CD8-positive, alpha-beta memory T cell (primary cell): ENCODE results near the gene RBM28. TPM values are rescaled to one million over a fixed set of nuclear protein-coding genes. Genes with fewer than 3 reads are reported as not detected.

Experiments
- CTCF ChIA-PET: fragments of 350-600 bp; sonication (Branson Sonifier 250); formaldehyde crosslinking; loops from one replicate; lab custom pipeline; 2021; ENCODE audit warnings: antibody characterized with exemption; lab: Charles Lee
- POLR2A ChIA-PET: fragments of 350-600 bp; sonication (Branson Sonifier 250); formaldehyde crosslinking; loops from one replicate; lab custom pipeline; 2021; ENCODE audit warnings: antibody characterized with exemption; lab: Charles Lee
- DNase-seq, 5 donors: peaks; one replicate each; pipeline versions ENCODE4 v3.0.0 to v3.0.0-alpha.2; 2020 to 2022; ENCODE audit warnings: mixed read lengths in 1 of 5
- H3K27ac ChIP-seq: one replicate; pipeline ENCODE4 v1.7.0; 2013; ENCODE audit warnings: low read depth, mild to moderate bottlenecking, low read length, moderate library complexity
- H3K27me3 ChIP-seq: 2 replicates; pipeline ENCODE4 v1.7.0; 2013; ENCODE audit warnings: low read length, mild to moderate bottlenecking; ENCODE audit not compliant: insufficient read depth, poor library complexity, severe bottlenecking
- H3K36me3 ChIP-seq: 2 replicates; pipeline ENCODE4 v1.7.0; 2013; ENCODE audit warnings: mild to moderate bottlenecking, low read length, moderate library complexity; ENCODE audit not compliant: insufficient read depth
- H3K4me1 ChIP-seq: 2 replicates; pipeline ENCODE4 v1.7.0; 2013; ENCODE audit warnings: mild to moderate bottlenecking, low read length, moderate library complexity; ENCODE audit not compliant: insufficient read depth
- H3K4me3 ChIP-seq: 2 replicates; pipeline ENCODE4 v1.7.0; 2013; ENCODE audit warnings: mild to moderate bottlenecking, low read length
- H3K9me3 ChIP-seq: 2 replicates; pipeline ENCODE4 v1.7.0; 2013; ENCODE audit warnings: mild to moderate bottlenecking, low read length
- H3K27ac Mint-ChIP-seq, 8 donors: one replicate each; pipeline ENCODE4 v1.8.0; 2020 to 2021; ENCODE audit warnings: mixed read lengths in 8 of 8, mild to moderate bottlenecking in 6 of 8, inconsistent platforms in 3 of 8, moderate library complexity in 3 of 8
- H3K27me3 Mint-ChIP-seq, 2 donors: one replicate each; pipeline ENCODE4 v1.8.0; 2020 to 2021; ENCODE audit warnings: mixed read lengths in 2 of 2, mild to moderate bottlenecking in 1 of 2, moderate library complexity in 1 of 2
- H3K36me3 Mint-ChIP-seq, 3 donors: one replicate each; pipeline ENCODE4 v1.8.0; 2020 to 2021; ENCODE audit warnings: mixed read lengths in 3 of 3, inconsistent platforms in 1 of 3, mild to moderate bottlenecking in 1 of 3
- H3K4me1 Mint-ChIP-seq, 3 donors: one replicate each; pipeline ENCODE4 v1.8.0; 2020 to 2021; ENCODE audit warnings: mixed read lengths in 3 of 3, inconsistent platforms in 1 of 3, mild to moderate bottlenecking in 1 of 3
- H3K4me3 Mint-ChIP-seq, 7 donors: one replicate each; pipeline ENCODE4 v1.8.0; 2020 to 2021; ENCODE audit warnings: mixed read lengths in 7 of 7, mild to moderate bottlenecking in 6 of 7, moderate library complexity in 4 of 7, inconsistent platforms in 2 of 7
- H3K9me3 Mint-ChIP-seq, 5 donors: one replicate each; pipeline ENCODE4 v1.8.0; 2020 to 2022; ENCODE audit warnings: mixed read lengths in 5 of 5, mild to moderate bottlenecking in 3 of 5, moderate library complexity in 2 of 5, inconsistent platforms in 1 of 5
- polyA plus RNA-seq: library from polyadenylated mRNA; unstranded; fragments of 300-500 nt; fragmentation: Illumina TruSeq; gene quantifications from one replicate; pipeline ENCODE4 v1.2.3, GENCODE V29; 2021
- total RNA-seq, 2 experiments: library from RNA; stranded (reverse); gene quantifications; one replicate each; pipeline ENCODE4 v1.2.3, GENCODE V29; 2021

RBM28 gene
- total and polyA plus RNA-seq, 3 experiments from 2014 or later, result 10.0 to 77.8 (median 77.7) TPM

DNA sequence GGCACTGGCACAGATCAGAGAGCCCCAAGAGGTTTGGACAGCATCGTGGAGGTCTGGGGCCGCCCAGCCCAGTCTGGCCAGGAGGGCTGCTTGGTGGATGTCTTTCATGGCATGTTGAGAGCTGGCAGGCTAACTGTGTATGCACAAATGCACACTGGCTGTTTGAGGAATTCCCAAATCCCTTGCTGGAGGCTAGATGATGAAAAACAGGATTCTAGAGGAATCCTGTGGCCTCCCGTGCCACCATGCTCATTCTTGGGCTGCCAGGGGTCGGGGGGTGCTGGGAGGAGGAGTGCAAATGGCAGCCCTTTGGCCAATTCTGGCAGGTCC is 76.1 kb downstream of the RBM28 start:
- H3K27ac ChIP-seq, result no peak overlapping the region
- H3K4me1 Mint-ChIP-seq, result peaks cover 0 to 10% (median 2%) of the 10 kb centered on the region in 3 donors
- no peak overlapping the region for H3K4me3 ChIP-seq
- H3K27ac Mint-ChIP-seq, result peak overlapping the region in 1 of 8 donors; percentile 63
- no peaks in the 10 kb centered on the region for H3K36me3 ChIP-seq
- H3K9me3 ChIP-seq, result no peaks in the 10 kb centered on the region
- H3K4me1 ChIP-seq, result no peaks in the 10 kb centered on the region
- H3K36me3 Mint-ChIP-seq, result peaks cover 0 to 4% (median 0%) of the 10 kb centered on the region in 3 donors
- H3K4me3 Mint-ChIP-seq, result no peak overlapping the region
- ChIA-PET POLR2A (no interaction called here), CTCF (interaction anchor here (0.7 kb wide), 1 partner anchor 15 kb away, joined by 3 read pairs; no protein-coding TSS in a partner anchor)
- no peaks in the 10 kb centered on the region for H3K9me3 Mint-ChIP-seq
- peaks cover 7% of the 10 kb centered on the region for H3K27me3 ChIP-seq
- H3K27me3 Mint-ChIP-seq, result peaks cover 26 to 49% of the 10 kb centered on the region in 2 donors
- no peak for DNase-seq

DNA sequence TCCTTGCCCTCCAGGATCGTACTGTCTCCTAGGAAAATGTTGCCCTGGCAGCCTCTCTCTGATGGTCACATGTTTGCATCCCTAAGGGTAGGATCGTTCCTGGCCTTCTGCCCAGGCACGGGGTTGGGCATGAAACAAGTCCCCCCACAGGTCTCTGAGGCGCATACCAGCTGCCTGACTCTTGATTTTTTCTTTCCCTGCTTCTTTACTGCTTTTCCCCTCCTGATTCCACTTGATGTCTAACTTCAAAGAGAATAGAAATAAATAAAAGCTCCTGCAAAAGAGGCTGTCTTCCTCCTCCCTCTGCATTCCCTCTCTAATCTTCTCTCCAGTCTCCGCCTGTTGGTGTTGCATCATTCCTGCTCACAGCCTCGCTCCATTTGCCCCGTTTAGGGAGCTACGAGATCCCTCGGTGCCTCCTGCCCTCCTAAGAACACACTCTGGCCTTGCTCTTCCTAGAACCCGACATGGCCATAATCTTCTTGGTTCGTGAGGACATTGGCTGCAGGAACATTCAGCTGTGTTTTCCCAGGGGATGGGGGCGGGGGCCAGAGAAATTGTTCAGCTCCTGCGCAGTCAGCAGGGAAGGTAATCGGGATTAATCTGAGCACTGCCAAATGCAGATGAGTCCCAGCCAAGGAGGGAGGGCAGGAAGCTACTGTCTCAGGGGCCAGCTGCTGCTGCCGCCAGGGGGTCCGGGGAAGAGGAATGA is 76.7 kb downstream of the RBM28 start:
- Histone ChIP-seq H3K4me1 (no peaks in the 10 kb centered on the region), H3K36me3 (no peaks in the 10 kb centered on the region), H3K9me3 (no peaks in the 10 kb centered on the region), H3K27me3 (peaks cover 7% of the 10 kb centered on the region), H3K4me3 (no peak overlapping the region), H3K27ac (no peak overlapping the region)
- H3K4me3 Mint-ChIP-seq, result no peak overlapping the region
- ChIA-PET CTCF (interaction anchor here (0.7 kb wide), 1 partner anchor 16 kb away, joined by 3 read pairs; no protein-coding TSS in a partner anchor), POLR2A (no interaction called here)
- no peaks in the 10 kb centered on the region for H3K9me3 Mint-ChIP-seq
- H3K27ac Mint-ChIP-seq, result no peak overlapping the region
- peaks cover 0 to 4% (median 0%) of the 10 kb centered on the region in 3 donors for H3K36me3 Mint-ChIP-seq
- H3K27me3 Mint-ChIP-seq, result peaks cover 26 to 46% of the 10 kb centered on the region in 2 donors
- H3K4me1 Mint-ChIP-seq, result peaks cover 0 to 6% (median 2%) of the 10 kb centered on the region in 3 donors
- no peak for DNase-seq

DNA sequence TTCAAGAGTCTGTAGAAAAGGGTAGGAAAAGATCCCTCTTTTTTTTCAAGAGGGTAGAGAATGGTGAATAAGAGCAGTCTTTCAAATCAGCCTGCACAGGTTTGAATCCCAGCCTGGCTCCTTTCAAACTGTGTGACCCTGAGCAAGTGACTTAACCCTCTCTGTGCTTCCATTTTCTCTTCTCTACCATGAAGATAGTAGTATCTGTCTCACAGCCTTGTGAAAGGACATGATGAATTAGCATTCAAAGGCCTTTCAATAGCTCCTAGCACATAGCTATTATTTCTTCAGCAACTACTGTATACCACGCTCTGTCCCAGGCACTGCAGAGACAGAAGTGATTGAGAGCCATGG is 77.2 kb downstream of the RBM28 start:
- POLR2A ChIA-PET, result no interaction called here
- H3K27ac Mint-ChIP-seq, result no peak overlapping the region

DNA sequence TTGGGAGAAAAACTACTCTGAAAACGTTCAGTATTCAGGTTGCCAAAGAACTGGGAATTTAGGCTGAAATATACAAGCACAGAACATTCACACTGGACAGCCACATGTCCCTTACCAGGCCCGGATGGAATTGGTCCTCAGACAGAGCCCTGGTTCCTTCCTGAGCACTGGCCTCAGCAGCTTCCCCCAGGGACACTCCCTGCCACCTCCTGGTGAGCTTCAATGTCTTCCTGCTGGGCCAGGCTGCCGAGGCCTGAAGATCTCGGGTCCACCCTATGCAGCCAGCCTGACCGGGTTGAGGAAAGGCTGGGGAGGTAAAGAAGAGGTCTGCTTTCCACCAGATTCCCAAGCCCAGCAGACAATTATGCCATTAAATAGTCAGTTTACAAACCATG is 77.8 kb downstream of the RBM28 start:
- H3K27me3 ChIP-seq, result peaks cover 7% of the 10 kb centered on the region
- H3K36me3 Mint-ChIP-seq, result peaks cover 0 to 4% (median 0%) of the 10 kb centered on the region in 3 donors
- H3K27me3 Mint-ChIP-seq, result peaks cover 22 to 42% of the 10 kb centered on the region in 2 donors
- no peak overlapping the region for H3K27ac ChIP-seq
- H3K9me3 ChIP-seq, result no peaks in the 10 kb centered on the region
- H3K4me3 ChIP-seq, result no peak overlapping the region
- H3K4me1 ChIP-seq, result no peaks in the 10 kb centered on the region
- H3K36me3 ChIP-seq, result no peaks in the 10 kb centered on the region
- no peaks in the 10 kb centered on the region for H3K9me3 Mint-ChIP-seq
- no peak for DNase-seq
- no peak overlapping the region for H3K27ac Mint-ChIP-seq
- CTCF ChIA-PET, result no interaction called here
- no peak overlapping the region for H3K4me3 Mint-ChIP-seq
- POLR2A ChIA-PET, result no interaction called here
- peaks cover 0 to under 1% (median 0%) of the 10 kb centered on the region in 3 donors for H3K4me1 Mint-ChIP-seq

More for the DNA sequence above, 77.2 kb downstream of the RBM28 start:
- no peak overlapping the region for H3K27ac ChIP-seq
- H3K27me3 ChIP-seq, result peaks cover 7% of the 10 kb centered on the region
- H3K9me3 ChIP-seq, result no peaks in the 10 kb centered on the region
- no peak overlapping the region for H3K4me3 ChIP-seq
- CTCF ChIA-PET, result no interaction called here
- H3K36me3 Mint-ChIP-seq, result peaks cover 0 to 4% (median 0%) of the 10 kb centered on the region in 3 donors
- no peak overlapping the region for H3K4me3 Mint-ChIP-seq
- H3K9me3 Mint-ChIP-seq, result no peaks in the 10 kb centered on the region
- no peaks in the 10 kb centered on the region for H3K36me3 ChIP-seq
- no peaks in the 10 kb centered on the region for H3K4me1 ChIP-seq
- peaks cover 0 to 6% (median 2%) of the 10 kb centered on the region in 3 donors for H3K4me1 Mint-ChIP-seq
- DNase-seq, result no peak
- H3K27me3 Mint-ChIP-seq, result peaks cover 26 to 46% of the 10 kb centered on the region in 2 donors

DNA sequence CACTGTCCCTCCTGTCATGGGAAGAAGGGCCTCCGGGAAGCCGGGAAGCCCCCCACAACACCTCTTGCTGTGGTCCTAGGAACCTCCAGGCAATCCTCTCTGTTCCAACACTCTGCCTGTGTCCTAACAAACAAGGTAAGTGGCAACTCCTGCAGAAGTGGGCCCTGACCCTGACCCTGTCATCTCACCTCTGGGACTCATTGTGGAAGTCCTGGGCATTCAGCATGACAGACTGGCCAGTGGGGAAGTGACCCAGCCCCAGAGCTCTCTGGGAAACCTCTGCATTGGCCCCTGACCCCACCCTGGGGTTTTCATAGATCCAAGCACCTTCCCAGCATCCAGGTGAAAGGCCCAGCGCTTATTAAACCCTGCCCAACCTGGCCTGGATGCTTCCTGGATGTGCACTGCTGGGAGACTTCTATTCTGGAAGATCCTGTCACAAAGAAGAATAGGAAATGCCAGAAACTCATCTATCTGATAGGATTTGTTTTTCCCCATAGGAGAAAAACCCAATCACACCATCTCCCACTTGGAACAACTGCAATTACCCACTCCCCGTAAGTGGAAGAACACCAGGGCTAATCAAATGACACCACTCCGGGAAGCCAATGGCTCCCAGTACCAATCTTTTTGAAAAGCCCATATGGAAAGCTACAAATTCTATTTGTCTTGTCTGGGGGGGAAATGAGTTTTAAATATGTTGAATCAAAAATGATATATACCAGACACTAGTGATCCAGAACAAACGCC is 78.4 kb downstream of the RBM28 start:
- Mint-ChIP-seq H3K27me3 (peaks cover 21 to 42% of the 10 kb centered on the region in 2 donors), H3K9me3 (no peaks in the 10 kb centered on the region), H3K36me3 (peaks cover 0 to 4% (median 0%) of the 10 kb centered on the region in 3 donors), H3K4me3 (no peak overlapping the region), H3K4me1 (no peaks in the 10 kb centered on the region), H3K27ac (no peak overlapping the region)
- Histone ChIP-seq H3K4me3 (no peak overlapping the region), H3K27me3 (peaks cover 7% of the 10 kb centered on the region), H3K36me3 (no peaks in the 10 kb centered on the region), H3K4me1 (no peaks in the 10 kb centered on the region), H3K27ac (no peak overlapping the region), H3K9me3 (no peaks in the 10 kb centered on the region)
- ChIA-PET CTCF (no interaction called here), POLR2A (no interaction called here)
- no peak for DNase-seq

DNA sequence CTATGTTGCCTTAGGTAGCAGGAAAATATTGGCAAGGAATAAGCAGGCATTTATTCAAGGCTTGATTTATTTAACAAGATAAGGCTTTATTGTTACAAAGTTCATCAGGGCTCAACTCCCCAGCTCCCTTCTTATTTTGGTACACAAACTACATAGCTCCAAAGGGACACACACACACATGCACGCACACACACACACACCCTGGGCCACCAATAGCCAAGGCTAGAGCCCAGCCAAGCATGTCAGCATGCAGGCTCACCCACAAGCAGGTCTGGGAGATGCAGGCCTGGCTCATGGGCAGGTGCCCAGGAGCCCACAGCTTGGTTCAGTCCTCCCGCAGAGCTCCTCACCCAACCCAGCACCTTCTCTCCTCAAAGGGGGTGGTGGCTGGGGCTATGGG is 79.2 kb downstream of the RBM28 start:
- CTCF ChIA-PET, result no interaction called here
- no peak for DNase-seq
- POLR2A ChIA-PET, result no interaction called here
- H3K27ac Mint-ChIP-seq, result no peak overlapping the region
- H3K36me3 Mint-ChIP-seq, result peaks cover 0 to under 1% (median 0%) of the 10 kb centered on the region in 3 donors
- Histone ChIP-seq H3K9me3 (no peaks in the 10 kb centered on the region), H3K4me1 (no peaks in the 10 kb centered on the region), H3K27me3 (peaks cover 7% of the 10 kb centered on the region), H3K27ac (no peak overlapping the region), H3K36me3 (no peaks in the 10 kb centered on the region), H3K4me3 (no peak overlapping the region)
- H3K4me1 Mint-ChIP-seq, result no peaks in the 10 kb centered on the region
- no peaks in the 10 kb centered on the region for H3K9me3 Mint-ChIP-seq
- H3K27me3 Mint-ChIP-seq, result peaks cover 17 to 38% of the 10 kb centered on the region in 2 donors
- no peak overlapping the region for H3K4me3 Mint-ChIP-seq

DNA sequence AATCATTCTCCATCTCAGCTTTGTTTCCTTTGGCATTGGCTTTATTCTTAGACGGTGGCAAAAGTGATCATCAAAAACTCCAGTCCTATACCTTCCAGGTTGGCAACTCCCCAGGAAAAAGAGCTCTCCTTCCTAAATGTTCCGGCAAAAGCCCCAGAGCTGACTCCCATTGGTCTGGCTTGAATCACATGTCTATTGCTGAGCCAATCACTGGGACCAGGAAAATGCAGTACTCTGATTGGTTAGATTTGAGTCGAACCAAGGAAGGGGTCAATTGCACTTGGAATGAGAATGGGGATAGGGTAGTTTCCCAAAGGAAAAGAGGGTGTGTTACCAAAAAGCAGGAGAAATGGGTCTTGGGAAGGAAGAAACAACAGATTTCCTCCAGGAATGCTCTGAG is 80.3 kb downstream of the RBM28 start:
- POLR2A ChIA-PET, result no interaction called here
- Histone ChIP-seq H3K4me3 (no peak overlapping the region), H3K36me3 (no peaks in the 10 kb centered on the region), H3K9me3 (no peaks in the 10 kb centered on the region), H3K27me3 (peaks cover 7% of the 10 kb centered on the region), H3K27ac (no peak overlapping the region), H3K4me1 (no peaks in the 10 kb centered on the region)
- H3K36me3 Mint-ChIP-seq, result peaks cover 0 to 2% (median 0%) of the 10 kb centered on the region in 3 donors
- DNase-seq, result no peak
- peaks cover 8 to 34% of the 10 kb centered on the region in 2 donors for H3K27me3 Mint-ChIP-seq
- no peak overlapping the region for H3K27ac Mint-ChIP-seq
- no peak overlapping the region for H3K4me3 Mint-ChIP-seq
- no peaks in the 10 kb centered on the region for H3K4me1 Mint-ChIP-seq
- H3K9me3 Mint-ChIP-seq, result no peaks in the 10 kb centered on the region
- CTCF ChIA-PET, result no interaction called here
